ENCODE measurements around the gene PHF13. TPM values are rescaled to one million over a fixed set of nuclear protein-coding genes. Genes with fewer than 3 reads are reported as not detected.

Gene PHF13
- total and polyA plus RNA-seq, 7 experiments from 2014 or later, result 4.4 to 14.3 (median 8.0) TPM

DNA sequence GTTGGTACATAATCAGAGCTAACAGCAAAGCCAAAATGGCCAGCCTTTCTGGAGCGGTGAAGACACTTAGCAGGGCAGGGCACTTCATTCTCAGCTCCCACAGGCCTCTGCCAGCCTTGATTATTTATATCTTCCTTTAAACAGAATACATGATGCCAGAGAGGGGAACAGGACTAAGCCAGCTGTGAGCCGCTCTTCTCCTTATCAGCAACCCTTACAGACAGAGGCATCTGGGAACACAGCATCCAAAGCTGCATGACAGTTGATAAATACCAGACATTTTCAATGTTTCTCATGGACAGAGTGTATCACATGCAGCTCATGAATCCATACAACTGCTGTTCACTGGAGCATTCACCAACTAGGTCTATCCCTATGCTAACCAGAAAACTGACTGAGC is 59.0 kb downstream of the PHF13 start:
- Histone ChIP-seq H3K27ac (ENCODE audit: low read depth, low read length) (no peak overlapping the region), H3K36me3 (ENCODE audit: control insufficient read depth in 2 of 3, insufficient read depth in 3 of 3, low read length in 3 of 3) (peaks cover 0 to 21% (median 0%) of the 10 kb centered on the region in 3 experiments), H3K27me3 (ENCODE audit: control insufficient read depth in 2 of 2, insufficient read depth in 2 of 2, low read length in 2 of 2) (no peaks in the 10 kb centered on the region), H3K4me1 (ENCODE audit: control insufficient read depth in 2 of 2, insufficient read depth in 2 of 2, low read length in 2 of 2) (no peaks in the 10 kb centered on the region), H3K9me3 (ENCODE audit: control insufficient read depth in 2 of 3, low read length in 3 of 3) (no peaks in the 10 kb centered on the region), H3K4me3 (ENCODE audit: low read length) (no peak overlapping the region)
- ChIA-PET CTCF (interaction anchor here (0.6 kb wide), 1 partner anchor 197 kb away, joined by 3 read pairs; no protein-coding TSS in a partner anchor), POLR2A (no interaction called here)
- H3K27me3 Mint-ChIP-seq, result no peaks in the 10 kb centered on the region
- ATAC-seq (no peak), DNase-seq (no peak)
- no peak overlapping the region for H3K4me3 Mint-ChIP-seq
- peaks cover 3 to 30% (median 7%) of the 10 kb centered on the region in 5 donors for H3K36me3 Mint-ChIP-seq
- no peak overlapping the region for H3K27ac Mint-ChIP-seq
- H3K4me1 Mint-ChIP-seq, result no peaks in the 10 kb centered on the region
- intact Hi-C loops (cut with micrococcal nuclease), result no loop called here
- no peaks in the 10 kb centered on the region for H3K9me3 Mint-ChIP-seq

Other genes starting within 250 kb of the PHF13 start
- 10 to 100 TPM in 1 of 5 experiments, 1 to 10 TPM in 4; 2.5 to 75.6 (median 3.4) TPM for gene ACOT7, start 220.0 kb upstream of the PHF13 start, total RNA-seq
- 1 to 10 TPM; 4.9 to 6.2 TPM for gene ACOT7, start 220.0 kb upstream of the PHF13 start, polyA plus RNA-seq
- gene HES2, start 193.8 kb upstream of the PHF13 start, total RNA-seq, result under 1 TPM in 1 of 5 experiments, not detected in 4; 0.56 TPM
- not detected for gene HES2, start 193.8 kb upstream of the PHF13 start, polyA plus RNA-seq
- gene ESPN, start 189.0 kb upstream of the PHF13 start, total RNA-seq, result 1 to 10 TPM in 4 of 5 experiments, under 1 TPM in 1; 0.85 to 2.9 (median 2.3) TPM
- gene ESPN, start 189.0 kb upstream of the PHF13 start, polyA plus RNA-seq, result under 1 TPM; 0.40 to 0.60 TPM
- 100 to 1,000 TPM; 151 to 352 (median 179) TPM for gene TNFRSF25, start 147.6 kb upstream of the PHF13 start, total RNA-seq
- gene TNFRSF25, start 147.6 kb upstream of the PHF13 start, polyA plus RNA-seq, result 10 to 100 TPM; 17.3 to 40.5 TPM
- gene PLEKHG5, start 122.1 kb upstream of the PHF13 start, total RNA-seq, result 10 to 100 TPM in 3 of 5 experiments, 1 to 10 TPM in 2; 2.2 to 15.6 (median 11.7) TPM
- gene PLEKHG5, start 122.1 kb upstream of the PHF13 start, polyA plus RNA-seq, result 1 to 10 TPM in 1 of 2 donors, not detected in 1; 2.0 TPM
- gene NOL9, start 59.2 kb upstream of the PHF13 start, total RNA-seq, result 10 to 100 TPM; 54.2 to 80.6 (median 73.8) TPM
- 10 to 100 TPM; 13.4 to 29.8 TPM for gene NOL9, start 59.2 kb upstream of the PHF13 start, polyA plus RNA-seq
- gene TAS1R1, start 58.4 kb upstream of the PHF13 start, total RNA-seq, result not detected
- not detected for gene TAS1R1, start 58.4 kb upstream of the PHF13 start, polyA plus RNA-seq
- gene ZBTB48, start 33.7 kb upstream of the PHF13 start, total RNA-seq, result 10 to 100 TPM; 39.1 to 70.4 (median 62.2) TPM
- gene ZBTB48, start 33.7 kb upstream of the PHF13 start, polyA plus RNA-seq, result 10 to 100 TPM; 18.5 to 27.9 TPM
- 10 to 100 TPM; 25.2 to 58.1 (median 33.0) TPM for gene KLHL21, start 10.9 kb upstream of the PHF13 start, total RNA-seq
- 10 to 100 TPM; 17.2 to 31.1 TPM for gene KLHL21, start 10.9 kb upstream of the PHF13 start, polyA plus RNA-seq
- gene THAP3, start 11.1 kb downstream of the PHF13 start, total RNA-seq, result 10 to 100 TPM; 14.1 to 30.5 (median 20.3) TPM
- 10 to 100 TPM; 18.7 to 31.8 TPM for gene THAP3, start 11.1 kb downstream of the PHF13 start, polyA plus RNA-seq
- gene DNAJC11, start 88.1 kb downstream of the PHF13 start, total RNA-seq, result 10 to 100 TPM; 37.2 to 49.7 (median 44.0) TPM
- gene DNAJC11, start 88.1 kb downstream of the PHF13 start, polyA plus RNA-seq, result 10 to 100 TPM; 19.2 to 22.3 TPM
- gene CAMTA1, start 171.7 kb downstream of the PHF13 start, total RNA-seq, result 10 to 100 TPM; 38.1 to 45.2 (median 42.1) TPM
- gene CAMTA1, start 171.7 kb downstream of the PHF13 start, polyA plus RNA-seq, result 10 to 100 TPM; 46.2 to 68.6 TPM